GM20000 (cell line): ENCODE measurements around the gene PML.

ENCODE experiments used
- DNase-seq: peaks from one replicate; pipeline ENCODE4 v3.0.0; 2012; ENCODE audit warnings: low spot score
- CTCF ChIP-seq: IDR thresholded peaks from 2 replicates; pipeline ENCODE4 v1.5.1; 2012; ENCODE audit warnings: mild to moderate bottlenecking, control low read depth; ENCODE audit errors: extremely low read depth, missing control alignments

PML gene

DNA sequence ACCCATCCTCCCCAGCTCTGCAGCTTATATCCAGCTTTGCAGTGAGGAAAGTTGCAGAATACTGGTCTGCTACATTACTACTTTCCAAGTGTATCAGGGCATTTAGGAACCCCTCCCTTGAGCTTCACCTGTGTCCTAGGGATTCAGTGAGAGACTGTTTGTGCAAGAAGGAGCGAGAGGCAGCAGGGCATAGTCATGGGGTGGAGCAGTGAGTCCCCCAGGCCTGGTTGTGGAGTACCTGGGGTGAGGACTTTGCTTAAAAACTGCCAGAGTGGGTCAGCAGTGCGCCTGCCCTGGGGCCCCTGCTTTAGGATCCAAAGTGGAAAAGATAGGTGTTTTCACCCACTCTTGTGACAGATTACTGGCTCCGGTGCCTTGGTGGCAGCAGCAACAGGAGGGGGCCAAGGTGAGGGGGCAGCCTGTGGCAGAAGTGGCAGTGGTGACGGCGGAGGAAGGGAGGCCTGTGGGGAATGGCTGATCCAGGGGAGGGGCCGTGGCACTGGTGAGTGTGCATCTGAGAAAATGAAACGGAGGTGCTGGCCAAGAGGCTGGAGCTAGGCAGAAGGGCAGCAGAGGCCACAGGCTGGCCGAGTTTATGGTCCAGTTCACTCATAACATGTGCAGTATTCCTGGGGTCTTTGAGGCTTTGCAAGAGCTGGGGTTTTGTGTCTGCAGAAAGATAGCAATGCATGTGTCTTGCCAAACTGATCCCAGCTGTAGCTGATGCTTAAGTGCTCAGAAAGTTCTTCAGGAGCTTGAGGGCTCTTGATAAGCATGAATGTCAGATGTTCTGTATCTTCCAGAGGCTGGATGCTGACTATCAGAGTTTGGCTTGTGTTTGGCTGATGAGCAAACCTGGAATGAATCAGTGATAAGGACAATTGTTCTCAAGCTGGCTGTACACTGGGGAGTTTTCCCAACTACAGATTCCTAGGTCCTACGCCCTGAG lies 44.5 kb downstream of the PML start:
- DNase-seq: no peak
- no peak for TF ChIP-seq CTCF

- DNase-seq: no peak
- TF ChIP-seq CTCF: no peak
Measured at GRCh38 chr15:74039656-74040010, 45.1 kb downstream of the PML start.

DNA sequence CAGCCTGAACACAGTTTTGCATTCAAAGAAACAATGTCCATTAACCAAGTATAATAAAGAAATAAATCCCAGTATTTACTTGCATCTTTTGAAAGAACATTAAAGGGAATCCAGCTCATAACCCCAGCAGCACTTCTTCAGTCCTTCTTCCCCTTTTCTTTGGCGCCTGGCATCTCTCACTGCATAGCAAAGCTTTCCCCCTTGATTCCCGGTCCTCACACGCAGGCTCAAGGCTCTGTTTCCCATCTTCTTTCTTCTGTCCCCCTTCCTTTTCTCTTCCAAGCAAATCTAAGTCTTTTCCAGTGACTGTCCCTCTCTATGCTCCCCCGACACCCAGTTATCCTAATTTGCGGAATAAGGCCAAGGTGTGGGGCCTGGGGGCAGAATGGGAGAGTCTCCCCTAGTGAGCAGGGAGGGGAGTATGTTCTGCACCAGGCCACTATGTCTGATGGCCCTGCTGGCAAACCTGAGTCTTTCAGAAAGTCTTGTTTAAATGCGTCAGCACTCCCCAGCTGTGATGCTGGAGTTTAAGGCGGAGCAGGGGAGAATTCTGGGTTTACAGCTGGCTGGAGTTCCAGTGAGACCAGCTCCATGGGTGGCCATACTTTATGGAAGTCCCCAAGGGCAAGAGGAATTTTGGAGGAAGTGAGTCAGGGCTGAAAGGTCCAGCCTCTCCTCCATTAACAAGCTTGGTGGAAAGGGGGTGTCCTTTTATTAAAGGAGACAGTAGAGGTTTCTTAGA lies 45.8 kb downstream of the PML start:
- TF ChIP-seq CTCF: no peak
- DNase-seq: no peak

DNA sequence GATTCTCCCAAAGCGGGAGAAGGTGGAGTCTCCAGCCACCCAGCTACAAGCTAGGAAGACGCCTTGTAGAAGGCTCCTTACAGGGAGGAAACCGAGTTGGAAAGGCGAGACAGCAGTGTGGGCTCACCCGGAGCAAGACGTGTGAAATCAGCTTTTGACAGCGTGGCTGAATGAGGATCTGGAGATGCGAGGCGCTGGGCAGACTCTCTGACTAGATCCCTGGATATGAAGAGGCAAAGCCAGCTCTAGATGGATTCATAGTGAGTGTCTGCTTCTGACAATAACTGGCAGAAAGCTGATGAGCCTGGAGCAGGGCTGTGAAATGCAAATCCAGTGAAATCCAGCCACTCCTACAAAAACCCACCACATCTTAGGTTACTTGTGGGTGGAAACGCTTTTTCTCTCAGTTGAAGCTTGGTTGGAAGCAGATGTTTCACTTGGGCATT lies 46.8 kb downstream of the PML start:
- no peak for TF ChIP-seq CTCF
- DNase-seq: no peak

- no peak for DNase-seq
- no peak for TF ChIP-seq CTCF
Measured at GRCh38 chr15:74041777-74042435, 47.4 kb downstream of the PML start.

DNA sequence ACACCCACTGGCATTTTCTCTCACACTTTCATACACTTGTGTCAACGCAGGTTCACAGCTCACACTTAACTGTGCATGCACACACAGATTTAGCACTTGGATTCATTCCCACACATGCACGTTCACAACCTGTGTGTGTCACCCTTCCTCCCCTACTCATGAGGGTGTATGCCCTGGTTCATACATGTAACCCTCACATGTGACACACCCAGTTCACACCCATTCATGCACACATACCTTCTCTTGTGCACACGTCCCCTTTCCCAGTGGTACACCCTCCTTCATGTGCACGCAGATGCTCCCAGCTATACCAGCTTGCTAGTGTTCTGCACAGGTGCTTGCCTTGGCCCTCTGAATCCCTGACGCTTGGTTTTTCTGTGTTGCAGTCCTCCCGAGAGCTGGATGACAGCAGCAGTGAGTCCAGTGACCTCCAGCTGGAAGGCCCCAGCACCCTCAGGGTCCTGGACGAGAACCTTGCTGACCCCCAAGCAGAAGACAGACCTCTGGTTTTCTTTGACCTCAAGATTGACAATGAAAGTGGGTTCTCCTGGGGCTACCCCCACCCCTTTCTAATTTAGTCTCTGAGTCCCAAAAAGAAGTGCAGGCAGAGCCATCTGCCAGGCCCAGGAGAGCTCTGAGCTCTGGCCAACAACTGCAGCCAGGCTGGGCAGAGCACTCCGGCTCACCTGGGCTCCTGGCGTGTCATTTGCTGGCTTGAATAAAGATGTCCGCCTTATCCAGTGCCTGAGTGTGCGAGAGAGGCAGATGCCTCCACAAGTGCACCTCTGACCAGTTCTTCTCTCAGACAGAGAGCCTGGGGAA lies 48.3 kb downstream of the PML start:
- DNase-seq: no peak
- no peak for TF ChIP-seq CTCF
